ENCODE data around the gene VDAC2.
A peak's percentile ranks its signal among the peaks of the same experiment; 100 is the strongest.
"Not testable (repeated sequence)": the region's sequence is repeated elsewhere in the genome, so short reads cannot be mapped to it uniquely, and the experiment has no call there.

The VDAC2 gene

GRCh38 chr10:75201793-75202307 lies 8.7 kb upstream of the VDAC2 start:
- no peak for DNase-seq

- DNase-seq: no peak
Observed at GRCh38 chr10:75202321-75203045, 8.1 kb upstream of the VDAC2 start.

GRCh38 chr10:75203046-75203620 lies 7.5 kb upstream of the VDAC2 start:
- DNase-seq: not testable (repeated sequence)

GRCh38 chr10:75203724-75204123 lies 6.9 kb upstream of the VDAC2 start:
- no peak for DNase-seq

- DNase-seq: no peak
Observed at GRCh38 chr10:75205908-75206307, 4.7 kb upstream of the VDAC2 start.

- not testable (repeated sequence) for DNase-seq
Observed at GRCh38 chr10:75206638-75207037, 4.0 kb upstream of the VDAC2 start.

GRCh38 chr10:75207079-75207856 lies 3.3 kb upstream of the VDAC2 start:
- DNase-seq: no peak

- DNase-seq: no peak
Observed at GRCh38 chr10:75207857-75208144, 2.8 kb upstream of the VDAC2 start.

GRCh38 chr10:75208181-75208580 lies 2.4 kb upstream of the VDAC2 start:
- no peak for DNase-seq

- no peak for DNase-seq
Observed at GRCh38 chr10:75209086-75209920, 1.3 kb upstream of the VDAC2 start.

- DNase-seq: no peak
Observed at GRCh38 chr10:75209921-75210281, 695 bp upstream of the VDAC2 start.

GRCh38 chr10:75211007-75211691 lies 553 bp downstream of the VDAC2 start:
- no peak for DNase-seq

GRCh38 chr10:75212343-75212742 lies 1.7 kb downstream of the VDAC2 start:
- no peak for DNase-seq

GRCh38 chr10:75220274-75220673 lies 9.7 kb downstream of the VDAC2 start:
- DNase-seq: no peak

- not testable (repeated sequence) for DNase-seq
Observed at GRCh38 chr10:75221492-75221891, 10.9 kb downstream of the VDAC2 start.

- no peak for DNase-seq
Observed at GRCh38 chr10:75223507-75223906, 12.9 kb downstream of the VDAC2 start.

GRCh38 chr10:75226095-75226494 lies 15.5 kb downstream of the VDAC2 start:
- DNase-seq: no peak

GRCh38 chr10:75226656-75227055 lies 16.1 kb downstream of the VDAC2 start:
- no peak for DNase-seq

- DNase-seq: no peak
Observed at GRCh38 chr10:75228278-75228677, 17.7 kb downstream of the VDAC2 start.

GRCh38 chr10:75228834-75229233 lies 18.2 kb downstream of the VDAC2 start:
- no peak for DNase-seq

- no peak for DNase-seq
Observed at GRCh38 chr10:75229971-75230370, 19.4 kb downstream of the VDAC2 start.

- peak; percentile 45 for DNase-seq
Observed at GRCh38 chr10:75230600-75231038, 20.0 kb downstream of the VDAC2 start.
